ENCODE data around the gene HCRTR2. TPM values are rescaled to one million over a fixed set of nuclear protein-coding genes. Genes with fewer than 3 reads are reported as not detected.
"Not testable (repeated sequence)": the region's sequence is repeated elsewhere in the genome, so short reads cannot be mapped to it uniquely, and the experiment has no call there.

Gene HCRTR2
- total and polyA plus RNA-seq, 4 experiments from 2014 or later, result not detected

- intact Hi-C loops (cut with micrococcal nuclease), result no loop called here
- Mint-ChIP-seq H3K36me3 (no peaks in the 10 kb centered on the region), H3K9me3 (peaks cover 0 to 27% (median 17%) of the 10 kb centered on the region in 8 donors), H3K27ac (no peak overlapping the region), H3K4me3 (no peak overlapping the region), H3K27me3 (no peaks in the 10 kb centered on the region), H3K4me1 (no peaks in the 10 kb centered on the region)
- H3K4me3 ChIP-seq (ENCODE audit: low read length in 2 of 2), result no peak overlapping the region
- no peaks in the 10 kb centered on the region for H3K36me3 ChIP-seq (ENCODE audit: insufficient read depth, low read length)
- no peak overlapping the region for H3K27ac ChIP-seq (ENCODE audit: low read depth, low read length)
- DNase-seq, result no peak
- no peaks in the 10 kb centered on the region for H3K4me1 ChIP-seq (ENCODE audit: insufficient read depth, low read length)
- ChIA-PET CTCF (ENCODE audit: partially characterized antibody) (no interaction called here), POLR2A (ENCODE audit: partially characterized antibody) (no interaction called here)
- H3K27me3 ChIP-seq (ENCODE audit: insufficient read depth, low read length), result no peaks in the 10 kb centered on the region
- H3K9me3 ChIP-seq (ENCODE audit: control insufficient read depth in 1 of 2, low read length in 2 of 2), result no peaks in the 10 kb centered on the region
Observed at GRCh38 chr6:55153284-55153683, 21.0 kb upstream of the HCRTR2 start.

- H3K36me3 ChIP-seq (ENCODE audit: insufficient read depth, low read length); H3K9me3 ChIP-seq (ENCODE audit: control insufficient read depth in 1 of 2, low read length in 2 of 2); H3K27ac ChIP-seq (ENCODE audit: low read depth, low read length); H3K4me1 Mint-ChIP-seq; H3K4me1 ChIP-seq (ENCODE audit: insufficient read depth, low read length); H3K36me3 Mint-ChIP-seq; H3K4me3 Mint-ChIP-seq; DNase-seq; H3K27ac Mint-ChIP-seq; H3K27me3 Mint-ChIP-seq; POLR2A ChIA-PET (ENCODE audit: partially characterized antibody); intact Hi-C loops (cut with micrococcal nuclease); H3K27me3 ChIP-seq (ENCODE audit: insufficient read depth, low read length); CTCF ChIA-PET (ENCODE audit: partially characterized antibody); H3K4me3 ChIP-seq (ENCODE audit: low read length in 2 of 2): not testable (repeated sequence)
- H3K9me3 Mint-ChIP-seq, result peaks cover 0 to 29% (median 16%) of the 10 kb centered on the region in 8 donors
Observed at GRCh38 chr6:55158784-55159183, 15.5 kb upstream of the HCRTR2 start.

GRCh38 chr6:55167860-55168259 lies 6.5 kb upstream of the HCRTR2 start:
- Histone ChIP-seq H3K27ac (ENCODE audit: low read depth, low read length) (no peak overlapping the region), H3K4me1 (ENCODE audit: insufficient read depth, low read length) (no peaks in the 10 kb centered on the region), H3K9me3 (ENCODE audit: control insufficient read depth in 1 of 2, low read length in 2 of 2) (no peaks in the 10 kb centered on the region), H3K27me3 (ENCODE audit: insufficient read depth, low read length) (no peaks in the 10 kb centered on the region), H3K4me3 (ENCODE audit: low read length in 2 of 2) (no peak overlapping the region), H3K36me3 (ENCODE audit: insufficient read depth, low read length) (no peaks in the 10 kb centered on the region)
- POLR2A ChIA-PET (ENCODE audit: partially characterized antibody), result interaction anchor here (0.7 kb wide), 1 partner anchor 152 kb away, joined by 3 read pairs; no protein-coding TSS in a partner anchor
- intact Hi-C loops (cut with micrococcal nuclease), result no loop called here
- Mint-ChIP-seq H3K4me1 (no peaks in the 10 kb centered on the region), H3K27me3 (no peaks in the 10 kb centered on the region), H3K36me3 (no peaks in the 10 kb centered on the region), H3K4me3 (no peak overlapping the region), H3K9me3 (peaks cover 0 to 12% (median 2%) of the 10 kb centered on the region in 8 donors), H3K27ac (no peak overlapping the region)
- DNase-seq, result no peak
- CTCF ChIA-PET (ENCODE audit: partially characterized antibody), result no interaction called here

GRCh38 chr6:55175078-55176049 lies 1.0 kb downstream of the HCRTR2 start:
- H3K9me3 ChIP-seq (ENCODE audit: control insufficient read depth in 1 of 2, low read length in 2 of 2), result peaks cover 0 to 5% of the 10 kb centered on the region in 2 donors
- Mint-ChIP-seq H3K9me3 (peaks cover 0 to 20% (median 11%) of the 10 kb centered on the region in 8 donors), H3K27ac (no peak overlapping the region), H3K4me1 (no peaks in the 10 kb centered on the region), H3K27me3 (peaks cover 0 to 2% of the 10 kb centered on the region in 2 donors), H3K4me3 (no peak overlapping the region), H3K36me3 (no peaks in the 10 kb centered on the region)
- no peaks in the 10 kb centered on the region for H3K36me3 ChIP-seq (ENCODE audit: insufficient read depth, low read length)
- ChIA-PET CTCF (ENCODE audit: partially characterized antibody) (no interaction called here), POLR2A (ENCODE audit: partially characterized antibody) (no interaction called here)
- H3K4me1 ChIP-seq (ENCODE audit: insufficient read depth, low read length), result no peaks in the 10 kb centered on the region
- no peak for DNase-seq
- no peaks in the 10 kb centered on the region for H3K27me3 ChIP-seq (ENCODE audit: insufficient read depth, low read length)
- H3K4me3 ChIP-seq (ENCODE audit: low read length in 2 of 2), result no peak overlapping the region
- intact Hi-C loops (cut with micrococcal nuclease), result no loop called here
- H3K27ac ChIP-seq (ENCODE audit: low read depth, low read length), result no peak overlapping the region

GRCh38 chr6:55176958-55177357 lies 2.6 kb downstream of the HCRTR2 start:
- Histone ChIP-seq H3K9me3 (ENCODE audit: control insufficient read depth in 1 of 2, low read length in 2 of 2) (peaks cover 0 to 5% of the 10 kb centered on the region in 2 donors), H3K36me3 (ENCODE audit: insufficient read depth, low read length) (no peaks in the 10 kb centered on the region), H3K4me1 (ENCODE audit: insufficient read depth, low read length) (no peaks in the 10 kb centered on the region), H3K4me3 (ENCODE audit: low read length in 2 of 2) (no peak overlapping the region), H3K27me3 (ENCODE audit: insufficient read depth, low read length) (no peaks in the 10 kb centered on the region), H3K27ac (ENCODE audit: low read depth, low read length) (no peak overlapping the region)
- Mint-ChIP-seq H3K27ac (no peak overlapping the region), H3K4me1 (no peaks in the 10 kb centered on the region), H3K4me3 (no peak overlapping the region), H3K36me3 (no peaks in the 10 kb centered on the region), H3K27me3 (peaks cover 0 to 2% of the 10 kb centered on the region in 2 donors), H3K9me3 (peaks cover 0 to 20% (median 11%) of the 10 kb centered on the region in 8 donors)
- intact Hi-C loops (cut with micrococcal nuclease), result no loop called here
- ChIA-PET POLR2A (ENCODE audit: partially characterized antibody) (no interaction called here), CTCF (ENCODE audit: partially characterized antibody) (no interaction called here)
- no peak for DNase-seq

- POLR2A ChIA-PET (ENCODE audit: partially characterized antibody), result no interaction called here
Observed at GRCh38 chr6:55180258-55180657, 5.9 kb downstream of the HCRTR2 start.

GRCh38 chr6:55182016-55182650 lies 7.8 kb downstream of the HCRTR2 start:
- H3K4me3 Mint-ChIP-seq, result no peak overlapping the region
- H3K9me3 Mint-ChIP-seq, result peaks cover 2 to 14% (median 7%) of the 10 kb centered on the region in 8 donors
- Histone ChIP-seq H3K27me3 (ENCODE audit: insufficient read depth, low read length) (no peaks in the 10 kb centered on the region), H3K27ac (ENCODE audit: low read depth, low read length) (no peak overlapping the region), H3K36me3 (ENCODE audit: insufficient read depth, low read length) (no peaks in the 10 kb centered on the region), H3K4me1 (ENCODE audit: insufficient read depth, low read length) (no peaks in the 10 kb centered on the region), H3K9me3 (ENCODE audit: control insufficient read depth in 1 of 2, low read length in 2 of 2) (no peaks in the 10 kb centered on the region), H3K4me3 (ENCODE audit: low read length in 2 of 2) (no peak overlapping the region)
- no peaks in the 10 kb centered on the region for H3K4me1 Mint-ChIP-seq
- H3K27me3 Mint-ChIP-seq, result no peaks in the 10 kb centered on the region
- no peaks in the 10 kb centered on the region for H3K36me3 Mint-ChIP-seq
- DNase-seq, result no peak
- no peak overlapping the region for H3K27ac Mint-ChIP-seq
- intact Hi-C loops (cut with micrococcal nuclease), result no loop called here
- ChIA-PET CTCF (ENCODE audit: partially characterized antibody) (no interaction called here), POLR2A (ENCODE audit: partially characterized antibody) (no interaction called here)

More at GRCh38 chr6:55180258-55180657, 5.9 kb downstream of the HCRTR2 start:
- H3K27ac Mint-ChIP-seq, result no peak overlapping the region
- Histone ChIP-seq H3K4me3 (ENCODE audit: low read length in 2 of 2) (no peak overlapping the region), H3K27me3 (ENCODE audit: insufficient read depth, low read length) (no peaks in the 10 kb centered on the region), H3K4me1 (ENCODE audit: insufficient read depth, low read length) (no peaks in the 10 kb centered on the region), H3K36me3 (ENCODE audit: insufficient read depth, low read length) (no peaks in the 10 kb centered on the region), H3K9me3 (ENCODE audit: control insufficient read depth in 1 of 2, low read length in 2 of 2) (peaks cover 0 to 3% of the 10 kb centered on the region in 2 donors), H3K27ac (ENCODE audit: low read depth, low read length) (no peak overlapping the region)
- H3K9me3 Mint-ChIP-seq, result peaks cover 4 to 17% (median 11%) of the 10 kb centered on the region in 8 donors
- H3K27me3 Mint-ChIP-seq, result no peaks in the 10 kb centered on the region
- no peak overlapping the region for H3K4me3 Mint-ChIP-seq
- intact Hi-C loops (cut with micrococcal nuclease), result no loop called here
- CTCF ChIA-PET (ENCODE audit: partially characterized antibody), result no interaction called here
- H3K36me3 Mint-ChIP-seq, result no peaks in the 10 kb centered on the region
- no peaks in the 10 kb centered on the region for H3K4me1 Mint-ChIP-seq
- DNase-seq, result no peak
